Caco-2 (cell line): Measurements from ENCODE around the gene SHROOM3. TPM values are rescaled to one million over a fixed set of nuclear protein-coding genes. Genes with fewer than 3 reads are reported as not detected.

Experiments
- BruUV-seq: library from RNA; stranded (reverse); fragments of 400-500 nt; replicated peaks from 2 replicates; lab custom pipeline; 2021; lab: Mats Ljungman, UMichigan
- CTCF ChIA-PET: fragments of 300-600 bp; sonication (Branson Sonifier 250); formaldehyde crosslinking; loops from one replicate; lab custom pipeline; 2022; ENCODE audit warnings: antibody characterized with exemption; lab: Charles Lee
- POLR2A ChIA-PET: fragments of 300-600 bp; sonication (Branson Sonifier 250); formaldehyde crosslinking; loops from one replicate; lab custom pipeline; 2022; ENCODE audit warnings: antibody characterized with exemption; lab: Charles Lee
- DNase-seq, 2 experiments: peaks; one replicate each; pipeline versions ENCODE4 v3.0.0 to v3.0.0-alpha.2; 2020 to 2022
- H3K27me3 ChIP-seq: replicated peaks from 2 replicates; pipeline ENCODE4 v1.6.0; 2011; ENCODE audit warnings: low read length; ENCODE audit not compliant: control insufficient read depth, insufficient read depth
- H3K36me3 ChIP-seq: 2 replicates; pipeline ENCODE4 v1.5.1; 2011; ENCODE audit warnings: low read length; ENCODE audit not compliant: control insufficient read depth, insufficient read depth
- H3K4me1 ChIP-seq: fragments of 250-450 bp; sonication (Bioruptor Pico); 2 replicates; pipeline ENCODE4 v1.5.1; 2020; ENCODE audit warnings: mild to moderate bottlenecking
- H3K4me3 ChIP-seq: 2 replicates; pipeline ENCODE4 v1.5.1; 2011; ENCODE audit warnings: low read depth, mild to moderate bottlenecking, control low read depth, low read length
- H3K9me3 ChIP-seq: fragments of 250-450 bp; sonication (Bioruptor Pico); 2 replicates; pipeline ENCODE4 v1.5.1; 2020; ENCODE audit warnings: mild to moderate bottlenecking, moderate library complexity
- H3K27ac Mint-ChIP-seq: one replicate; pipeline ENCODE4 v1.8.0; 2022; ENCODE audit warnings: mixed read lengths; ENCODE audit not compliant: unreplicated experiment
- H3K27me3 Mint-ChIP-seq: one replicate; pipeline ENCODE4 v1.8.0; 2022; ENCODE audit warnings: mixed read lengths; ENCODE audit not compliant: insufficient read depth, unreplicated experiment
- H3K36me3 Mint-ChIP-seq: one replicate; pipeline ENCODE4 v1.8.0; 2022; ENCODE audit warnings: mild to moderate bottlenecking, mixed read lengths; ENCODE audit not compliant: insufficient read depth, unreplicated experiment
- H3K4me1 Mint-ChIP-seq: one replicate; pipeline ENCODE4 v1.8.0; 2022; ENCODE audit warnings: low read depth, mixed read lengths; ENCODE audit not compliant: unreplicated experiment
- H3K4me3 Mint-ChIP-seq: one replicate; pipeline ENCODE4 v1.8.0; 2022; ENCODE audit warnings: mild to moderate bottlenecking, moderate library complexity, mixed read lengths; ENCODE audit not compliant: unreplicated experiment
- H3K9me3 Mint-ChIP-seq: one replicate; pipeline ENCODE4 v1.8.0; 2022; ENCODE audit warnings: mixed read lengths; ENCODE audit not compliant: unreplicated experiment
- intact Hi-C: fragments of 100-400 bp; cut with micrococcal nuclease; formaldehyde crosslinking; loops from one replicate; pipeline ENCODE4 v1.10.0; 2022; ENCODE audit not compliant: unreplicated experiment
- total RNA-seq: library from RNA; stranded (reverse); gene quantifications from 2 replicates; pipeline ENCODE4 v1.2.3, GENCODE V29; 2022
- TF ChIP-seq, protein P1 (sequence below), 2 experiments: fragments of 200-600 bp in 1 of 2; IDR thresholded peaks; 1 replicate in 1 of 2; 2 replicates in 1 of 2; pipeline versions ENCODE4 v1.5.1 to v1.8.0; 2011 to 2022; ENCODE audit warnings: antibody characterized with exemption in 1 of 2, control low read depth in 1 of 2, inconsistent platforms in 1 of 2, low read depth in 1 of 2, low read length in 1 of 2, mild to moderate bottlenecking in 1 of 2, moderate library complexity in 1 of 2; ENCODE audit not compliant: insufficient read depth in 1 of 2, severe bottlenecking in 1 of 2, unreplicated experiment in 1 of 2

Gene SHROOM3
- total RNA-seq, 1 experiment from 2014 or later, result 16.3 TPM

DNA sequence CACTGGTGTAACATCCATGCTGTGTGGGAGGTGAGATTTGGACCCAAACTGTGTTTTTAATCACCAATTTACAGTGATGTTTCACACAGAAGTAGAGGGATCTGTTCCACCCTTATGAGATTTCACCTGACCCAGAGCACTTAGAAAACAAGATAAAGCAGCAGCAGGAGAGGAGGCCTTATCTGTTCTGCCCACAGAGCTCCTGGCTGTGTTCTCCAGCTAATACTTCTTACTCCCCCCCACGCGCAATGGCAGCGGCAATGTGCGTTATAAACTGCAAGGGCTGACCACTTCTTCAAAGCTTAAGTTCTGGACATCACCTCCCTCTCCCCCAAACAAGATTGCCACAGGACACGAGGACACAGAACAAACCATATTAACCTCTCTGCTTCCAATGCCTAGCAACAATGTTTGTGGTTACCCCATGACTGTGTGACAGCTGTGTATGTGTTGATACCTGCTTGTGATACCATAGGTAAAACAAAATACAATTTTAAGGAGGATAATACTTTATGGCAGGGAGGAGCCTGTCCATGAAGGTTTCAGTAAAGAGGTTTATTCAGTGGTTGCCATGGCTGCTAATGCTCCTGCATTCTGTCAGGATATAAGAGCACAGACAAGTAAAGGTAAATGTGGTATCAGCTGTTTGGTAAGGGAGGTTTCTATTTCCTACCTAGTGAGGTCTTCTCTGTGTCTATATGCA is 252.9 kb downstream of the SHROOM3 start:
- Mint-ChIP-seq H3K9me3 (no peaks in the 10 kb centered on the region), H3K4me1 (peaks cover 13% of the 10 kb centered on the region), H3K4me3 (peak overlapping the region; percentile 78), H3K36me3 (peaks cover 12% of the 10 kb centered on the region), H3K27me3 (no peaks in the 10 kb centered on the region), H3K27ac (no peak overlapping the region)
- intact Hi-C loops, result no loop called here
- Histone ChIP-seq H3K36me3 (no peaks in the 10 kb centered on the region), H3K27me3 (no peaks in the 10 kb centered on the region), H3K9me3 (no peaks in the 10 kb centered on the region), H3K4me1 (peaks cover 39% of the 10 kb centered on the region), H3K4me3 (no peak overlapping the region)
- no TSS peak for BruUV-seq
- ChIA-PET POLR2A (interaction anchor here (0.7 kb wide), 2 partner anchors 49 to 65 kb away, joined by 3 read pairs; no protein-coding TSS in a partner anchor), CTCF (no interaction called here)
- DNase-seq, result no peak
- TF ChIP-seq, protein P1, sequence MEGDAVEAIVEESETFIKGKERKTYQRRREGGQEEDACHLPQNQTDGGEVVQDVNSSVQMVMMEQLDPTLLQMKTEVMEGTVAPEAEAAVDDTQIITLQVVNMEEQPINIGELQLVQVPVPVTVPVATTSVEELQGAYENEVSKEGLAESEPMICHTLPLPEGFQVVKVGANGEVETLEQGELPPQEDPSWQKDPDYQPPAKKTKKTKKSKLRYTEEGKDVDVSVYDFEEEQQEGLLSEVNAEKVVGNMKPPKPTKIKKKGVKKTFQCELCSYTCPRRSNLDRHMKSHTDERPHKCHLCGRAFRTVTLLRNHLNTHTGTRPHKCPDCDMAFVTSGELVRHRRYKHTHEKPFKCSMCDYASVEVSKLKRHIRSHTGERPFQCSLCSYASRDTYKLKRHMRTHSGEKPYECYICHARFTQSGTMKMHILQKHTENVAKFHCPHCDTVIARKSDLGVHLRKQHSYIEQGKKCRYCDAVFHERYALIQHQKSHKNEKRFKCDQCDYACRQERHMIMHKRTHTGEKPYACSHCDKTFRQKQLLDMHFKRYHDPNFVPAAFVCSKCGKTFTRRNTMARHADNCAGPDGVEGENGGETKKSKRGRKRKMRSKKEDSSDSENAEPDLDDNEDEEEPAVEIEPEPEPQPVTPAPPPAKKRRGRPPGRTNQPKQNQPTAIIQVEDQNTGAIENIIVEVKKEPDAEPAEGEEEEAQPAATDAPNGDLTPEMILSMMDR (IDR thresholded peaks at IDR 0.05; ENCODE audit: insufficient read depth in 1 of 2, low read depth in 1 of 2, low read length in 1 of 2, severe bottlenecking in 1 of 2, unreplicated experiment in 1 of 2), result no peak

DNA sequence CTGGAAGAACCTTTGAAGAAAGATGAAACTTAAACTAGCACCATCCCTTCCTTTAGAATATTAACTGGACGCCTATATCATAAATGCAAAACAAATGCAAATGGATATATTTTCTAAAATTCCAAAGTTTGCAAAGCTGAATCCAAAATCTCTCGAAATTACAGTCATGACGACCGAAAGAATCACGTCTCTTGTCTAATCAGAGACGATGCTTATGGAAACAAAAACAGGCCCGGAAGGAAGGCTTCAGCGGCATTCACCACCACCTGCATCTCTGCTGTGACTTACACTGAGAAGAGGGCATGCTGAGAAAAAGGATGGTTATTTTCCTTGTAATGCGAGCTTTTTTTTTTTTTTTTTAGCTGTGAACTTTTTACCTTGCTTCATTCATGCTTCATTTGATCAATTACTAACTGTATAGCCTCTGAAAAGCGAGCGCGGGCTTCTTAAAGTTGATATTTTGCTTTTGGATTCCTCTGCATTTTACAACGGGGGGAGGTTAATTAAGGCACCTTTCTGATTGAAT is 253.7 kb downstream of the SHROOM3 start:
- H3K4me1 Mint-ChIP-seq, result peaks cover 13% of the 10 kb centered on the region
- H3K27me3 Mint-ChIP-seq, result no peaks in the 10 kb centered on the region
- peaks cover 40% of the 10 kb centered on the region for H3K4me1 ChIP-seq
- H3K36me3 ChIP-seq, result no peaks in the 10 kb centered on the region
- H3K36me3 Mint-ChIP-seq, result peaks cover 12% of the 10 kb centered on the region
- intact Hi-C loops, result no loop called here
- no peak for DNase-seq
- POLR2A ChIA-PET, result interaction anchor here (0.7 to 1.0 kb wide), 2 partner anchors 50 to 103 kb away, joined by 3 to 5 read pairs; no protein-coding TSS in a partner anchor
- BruUV-seq, result TSS peak; percentile 84
- peak overlapping the region; percentile 78 for H3K4me3 Mint-ChIP-seq
- H3K9me3 ChIP-seq, result no peaks in the 10 kb centered on the region
- TF ChIP-seq, protein P1 (IDR thresholded peaks at IDR 0.05; ENCODE audit: insufficient read depth in 1 of 2, low read depth in 1 of 2, low read length in 1 of 2, severe bottlenecking in 1 of 2, unreplicated experiment in 1 of 2), result no peak
- peak overlapping the region; percentile 65 for H3K4me3 ChIP-seq
- CTCF ChIA-PET, result interaction anchor here (0.5 kb wide), 1 partner anchor 135 kb away, joined by 6 read pairs; no protein-coding TSS in a partner anchor
- no peaks in the 10 kb centered on the region for H3K9me3 Mint-ChIP-seq
- H3K27me3 ChIP-seq, result no peaks in the 10 kb centered on the region
- H3K27ac Mint-ChIP-seq, result peak overlapping the region; percentile 81

DNA sequence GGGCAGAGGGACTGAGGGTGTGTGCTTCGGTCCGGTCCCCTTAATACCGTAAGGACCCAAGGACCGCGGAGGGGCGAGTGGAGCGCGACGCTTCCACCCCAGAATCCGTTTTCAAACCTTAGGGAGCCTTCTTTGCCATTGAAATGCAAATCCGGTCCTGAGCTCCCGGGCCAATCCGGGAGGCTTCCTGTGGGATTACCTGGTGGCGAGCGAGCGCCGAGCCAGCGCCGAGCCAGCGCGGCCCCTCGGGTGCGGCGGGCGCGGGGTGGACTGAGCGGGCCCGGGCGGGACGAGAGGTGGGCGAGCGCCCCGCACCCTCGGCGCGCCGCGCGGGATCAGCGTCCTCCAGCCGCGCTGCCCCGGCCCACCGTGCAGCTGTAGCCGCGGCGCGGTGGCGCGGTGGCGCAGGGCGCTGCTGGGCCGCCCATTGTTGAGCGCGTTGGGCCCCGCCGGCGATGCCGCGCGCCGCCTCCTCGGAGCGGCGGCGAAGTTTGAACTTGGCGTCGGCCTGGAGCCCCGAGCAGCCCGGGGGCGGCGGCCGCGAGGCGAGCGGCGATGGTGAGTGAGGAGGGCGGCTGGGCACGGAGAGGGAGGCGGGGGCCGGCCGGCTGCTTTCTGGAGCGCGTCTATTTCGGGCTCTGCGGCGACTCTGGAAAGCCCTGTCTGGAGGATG is 254.3 kb downstream of the SHROOM3 start:
- BruUV-seq, result no TSS peak
- Histone ChIP-seq H3K9me3 (no peaks in the 10 kb centered on the region), H3K4me3 (peak overlapping the region; percentile 65), H3K27me3 (no peaks in the 10 kb centered on the region), H3K4me1 (peaks cover 40% of the 10 kb centered on the region), H3K36me3 (no peaks in the 10 kb centered on the region)
- TF ChIP-seq, protein P1 (IDR thresholded peaks at IDR 0.05; ENCODE audit: insufficient read depth in 1 of 2, low read depth in 1 of 2, low read length in 1 of 2, severe bottlenecking in 1 of 2, unreplicated experiment in 1 of 2), result no peak
- Mint-ChIP-seq H3K9me3 (no peaks in the 10 kb centered on the region), H3K4me1 (peaks cover 13% of the 10 kb centered on the region), H3K27ac (peak overlapping the region; percentile 81), H3K4me3 (peak overlapping the region; percentile 78), H3K27me3 (no peaks in the 10 kb centered on the region), H3K36me3 (peaks cover 12% of the 10 kb centered on the region)
- ChIA-PET POLR2A (interaction anchor here (1.0 kb wide), 1 partner anchor 103 kb away, joined by 5 read pairs; no protein-coding TSS in a partner anchor), CTCF (interaction anchor here (0.5 kb wide), 1 partner anchor 135 kb away, joined by 6 read pairs; no protein-coding TSS in a partner anchor)
- peak; percentile 51 to 67 for DNase-seq
- intact Hi-C loops, result no loop called here
